ENCODE data around the gene DOK7. TPM values are rescaled to one million over a fixed set of nuclear protein-coding genes. Genes with fewer than 3 reads are reported as not detected.

DOK7 gene
- total and polyA plus RNA-seq, 9 donors: 0.19 to 33.4 (median 2.2) TPM; not detected in 3

- H3K27ac ChIP-seq: no peak overlapping the region
- no peak for DNase-seq
- TF ChIP-seq, protein P1, sequence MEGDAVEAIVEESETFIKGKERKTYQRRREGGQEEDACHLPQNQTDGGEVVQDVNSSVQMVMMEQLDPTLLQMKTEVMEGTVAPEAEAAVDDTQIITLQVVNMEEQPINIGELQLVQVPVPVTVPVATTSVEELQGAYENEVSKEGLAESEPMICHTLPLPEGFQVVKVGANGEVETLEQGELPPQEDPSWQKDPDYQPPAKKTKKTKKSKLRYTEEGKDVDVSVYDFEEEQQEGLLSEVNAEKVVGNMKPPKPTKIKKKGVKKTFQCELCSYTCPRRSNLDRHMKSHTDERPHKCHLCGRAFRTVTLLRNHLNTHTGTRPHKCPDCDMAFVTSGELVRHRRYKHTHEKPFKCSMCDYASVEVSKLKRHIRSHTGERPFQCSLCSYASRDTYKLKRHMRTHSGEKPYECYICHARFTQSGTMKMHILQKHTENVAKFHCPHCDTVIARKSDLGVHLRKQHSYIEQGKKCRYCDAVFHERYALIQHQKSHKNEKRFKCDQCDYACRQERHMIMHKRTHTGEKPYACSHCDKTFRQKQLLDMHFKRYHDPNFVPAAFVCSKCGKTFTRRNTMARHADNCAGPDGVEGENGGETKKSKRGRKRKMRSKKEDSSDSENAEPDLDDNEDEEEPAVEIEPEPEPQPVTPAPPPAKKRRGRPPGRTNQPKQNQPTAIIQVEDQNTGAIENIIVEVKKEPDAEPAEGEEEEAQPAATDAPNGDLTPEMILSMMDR (IDR thresholded peaks at IDR 0.05): no peak
- TF ChIP-seq POLR2A (IDR thresholded peaks at IDR 0.05) (no peak), EP300 (IDR thresholded peaks at IDR 0.05) (no peak)
- H3K4me3 ChIP-seq: no peak overlapping the region
- H3K9me3 ChIP-seq: no peaks in the 10 kb centered on the region
- no peaks in the 10 kb centered on the region for H3K4me1 ChIP-seq (ENCODE audit: insufficient read depth)
- intact Hi-C loops (cut with DNase I): no loop called here
- no peaks in the 10 kb centered on the region for H3K27me3 ChIP-seq
- no peaks in the 10 kb centered on the region for H3K36me3 ChIP-seq
- 79 to 81% (median 80%) methylated on average over 13 of the region's 13 CpGs for WGBS, 3 donors
Measured at GRCh38 chr4:3473996-3474765, 11.1 kb downstream of the DOK7 start.

- 74 to 78% (median 78%) methylated on average over 15 of the region's 15 CpGs for WGBS, 3 donors
- H3K27ac ChIP-seq: no peak overlapping the region
- no peaks in the 10 kb centered on the region for H3K9me3 ChIP-seq
- TF ChIP-seq, protein P1 (IDR thresholded peaks at IDR 0.05): no peak
- TF ChIP-seq EP300 (IDR thresholded peaks at IDR 0.05) (no peak), POLR2A (IDR thresholded peaks at IDR 0.05) (no peak)
- intact Hi-C loops (cut with DNase I): no loop called here
- H3K27me3 ChIP-seq: no peaks in the 10 kb centered on the region
- no peaks in the 10 kb centered on the region for H3K36me3 ChIP-seq
- no peak overlapping the region for H3K4me3 ChIP-seq
- DNase-seq: no peak
- no peaks in the 10 kb centered on the region for H3K4me1 ChIP-seq (ENCODE audit: insufficient read depth)
Measured at GRCh38 chr4:3475041-3475712, 12.1 kb downstream of the DOK7 start.

GRCh38 chr4:3475713-3476260 lies 12.7 kb downstream of the DOK7 start:
- 70 to 73% (median 71%) methylated on average over 22 of the region's 22 CpGs for WGBS, 3 donors
- intact Hi-C loops (cut with DNase I): no loop called here
- no peak overlapping the region for H3K27ac ChIP-seq
- TF ChIP-seq POLR2A (IDR thresholded peaks at IDR 0.05) (no peak), EP300 (IDR thresholded peaks at IDR 0.05) (no peak)
- TF ChIP-seq, protein P1 (IDR thresholded peaks at IDR 0.05): no peak
- H3K9me3 ChIP-seq: no peaks in the 10 kb centered on the region
- no peak for DNase-seq
- H3K27me3 ChIP-seq: no peaks in the 10 kb centered on the region
- no peaks in the 10 kb centered on the region for H3K4me1 ChIP-seq (ENCODE audit: insufficient read depth)
- no peaks in the 10 kb centered on the region for H3K36me3 ChIP-seq
- H3K4me3 ChIP-seq: no peak overlapping the region

GRCh38 chr4:3476341-3476747 lies 13.2 kb downstream of the DOK7 start:
- WGBS, 3 donors: 74 to 85% (median 83%) methylated on average over 20 to 22 of the region's 22 CpGs
- intact Hi-C loops (cut with DNase I): no loop called here
- DNase-seq: no peak
- TF ChIP-seq EP300 (IDR thresholded peaks at IDR 0.05): no peak
- TF ChIP-seq POLR2A (IDR thresholded peaks at IDR 0.05): no peak
- TF ChIP-seq, protein P1 (IDR thresholded peaks at IDR 0.05): no peak
- no peak overlapping the region for H3K4me3 ChIP-seq
- H3K9me3 ChIP-seq: no peaks in the 10 kb centered on the region
- no peaks in the 10 kb centered on the region for H3K36me3 ChIP-seq
- no peaks in the 10 kb centered on the region for H3K27me3 ChIP-seq
- no peaks in the 10 kb centered on the region for H3K4me1 ChIP-seq (ENCODE audit: insufficient read depth)
- H3K27ac ChIP-seq: no peak overlapping the region
